Eye (tissue), 1 donor: ENCODE results near the gene CACNG6.
A peak's percentile ranks its signal among the peaks of the same experiment; 100 is the strongest.
"Not testable (repeated sequence)": the region's sequence is repeated elsewhere in the genome, so short reads cannot be mapped to it uniquely, and the experiment has no call there.

Experiments
- DNase-seq: peaks from one replicate; pipeline ENCODE4 v3.0.0-alpha.2; 2015

Gene CACNG6

DNA sequence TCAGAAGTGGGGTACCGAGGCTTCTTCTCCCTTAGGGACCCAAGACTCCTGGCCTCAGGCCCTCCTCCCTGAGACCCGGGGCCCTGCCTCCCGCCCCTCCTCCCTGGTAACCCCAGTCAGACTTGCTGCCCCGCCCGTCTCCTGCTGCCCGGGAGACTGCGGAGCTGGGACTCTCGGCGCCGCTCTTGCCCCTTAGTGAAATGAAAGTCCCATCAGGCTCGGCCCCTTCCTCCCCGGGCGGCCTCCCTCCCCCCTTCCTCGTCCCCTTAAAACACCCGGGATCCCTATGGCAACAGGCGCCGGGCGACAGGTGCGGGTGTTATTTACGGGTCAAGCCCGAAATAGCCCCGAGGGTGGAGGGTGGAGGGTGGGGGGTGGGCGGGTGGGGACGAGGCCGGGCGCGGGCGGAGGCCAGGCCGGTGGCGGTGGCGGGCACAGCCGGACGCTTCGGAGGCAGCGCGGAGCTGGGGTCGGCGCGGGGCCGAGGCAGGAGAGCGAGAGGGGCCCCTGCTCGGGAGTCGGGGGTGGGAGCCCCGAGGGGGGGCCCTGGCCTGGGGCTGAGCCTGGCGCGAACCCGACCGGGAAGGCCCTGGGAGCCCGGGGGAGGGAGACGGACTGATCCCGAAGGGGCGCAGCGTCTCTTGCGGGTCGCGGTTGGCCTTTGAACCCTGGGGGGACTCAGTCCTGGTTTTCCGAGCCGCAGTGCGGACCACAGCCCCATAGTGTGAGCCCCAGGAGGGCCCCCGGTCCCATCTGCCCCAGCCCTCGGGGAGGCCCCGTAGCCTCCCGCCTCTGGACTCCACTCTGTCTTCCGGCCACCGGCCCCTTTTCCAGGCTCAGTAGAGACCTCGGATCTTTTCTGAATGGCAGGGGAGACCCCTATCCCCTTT is at the start of gene CACNG6:
Gene CACNG6, plus strand, starts transcription at position 414 of the 890 bp plus-strand sequence. CDS start 1,241 bp downstream, outside the sequence.
- peak; percentile 80 for DNase-seq

- peak; percentile 69 for DNase-seq
Measured at GRCh38 chr19:53942001-53942786, 49.2 kb upstream of the CACNG6 start.

GRCh38 chr19:53944416-53944815 is 47.0 kb upstream of the CACNG6 start:
- DNase-seq = no peak

- no peak for DNase-seq
Measured at GRCh38 chr19:53944933-53945332, 46.5 kb upstream of the CACNG6 start.

GRCh38 chr19:53945441-53945840 is 46.0 kb upstream of the CACNG6 start:
- DNase-seq = no peak

DNA sequence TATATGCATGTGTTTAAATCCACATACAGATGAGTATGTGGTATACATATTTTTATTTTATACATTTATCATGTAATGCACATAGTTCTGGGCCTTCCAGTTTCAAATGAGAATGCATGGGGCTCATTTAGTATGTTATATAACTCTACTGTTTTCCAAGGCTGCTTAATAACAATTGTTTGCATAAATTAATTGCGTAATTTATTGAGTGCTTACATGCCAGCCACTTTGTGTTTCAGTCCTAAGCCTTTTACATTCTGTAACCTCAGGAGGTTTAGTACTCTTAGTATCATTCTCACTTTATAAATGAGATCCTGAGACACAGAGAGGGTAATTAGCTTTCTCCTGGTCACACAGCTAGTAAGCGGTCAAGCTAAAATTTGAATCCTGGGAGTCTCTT is 45.4 kb upstream of the CACNG6 start:
- no peak for DNase-seq

DNA sequence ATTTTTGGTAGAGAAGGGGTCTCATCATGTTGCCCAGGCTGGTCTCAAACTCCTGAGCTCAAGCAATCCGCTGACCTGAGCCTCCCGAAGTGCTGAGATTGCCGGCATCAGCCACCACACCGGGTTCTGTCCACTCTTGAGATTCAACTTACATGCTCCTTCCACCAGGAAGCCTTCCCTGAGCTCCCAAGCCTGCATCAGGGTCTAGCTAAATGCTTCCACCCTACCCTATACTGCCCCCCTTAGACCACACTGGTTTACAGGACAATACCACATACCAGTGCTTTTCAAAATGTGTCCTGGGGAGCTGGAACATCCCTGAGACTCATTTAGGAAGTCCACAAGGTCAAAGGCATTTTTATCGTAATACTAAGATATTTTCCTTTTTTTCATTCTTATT is 43.8 kb upstream of the CACNG6 start:
- DNase-seq = no peak

DNA sequence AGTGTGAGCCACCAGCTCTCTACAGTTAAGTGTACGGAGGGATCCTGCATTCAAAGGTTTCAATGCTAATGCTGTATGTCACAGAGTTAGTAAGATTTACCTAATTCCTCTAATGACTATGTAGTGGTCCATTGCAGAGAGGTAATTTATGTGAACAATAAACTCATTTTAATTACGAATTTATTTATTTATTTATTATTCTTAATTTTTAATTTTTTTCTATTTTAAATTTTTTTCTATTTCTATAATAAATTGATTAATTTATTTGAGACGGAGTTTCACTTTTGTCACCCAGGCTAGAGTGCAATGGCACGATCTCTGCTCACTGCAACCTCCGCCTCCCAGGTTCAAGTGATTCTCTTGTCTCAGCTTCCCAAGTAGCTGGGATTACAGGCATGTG is 42.8 kb upstream of the CACNG6 start:
- not testable (repeated sequence) for DNase-seq

DNA sequence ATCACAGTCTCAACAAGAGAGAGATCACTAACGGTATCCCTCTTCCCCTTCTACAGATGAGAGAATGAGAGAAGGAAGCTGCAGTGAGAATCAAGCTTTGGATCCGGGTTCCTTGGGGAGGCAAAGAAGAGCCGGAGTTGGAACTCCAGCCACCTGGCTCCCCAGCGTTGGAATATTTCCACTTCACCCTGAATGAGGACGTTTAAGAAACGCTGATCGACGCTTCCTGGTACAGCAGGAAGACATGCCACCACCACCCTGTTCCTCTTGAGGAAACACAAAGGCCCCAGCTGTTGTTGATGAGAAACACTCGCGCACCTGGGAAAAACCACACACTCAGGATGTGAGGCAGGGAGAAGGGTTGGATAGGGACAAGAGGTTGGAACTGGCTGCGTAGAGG is 40.0 kb upstream of the CACNG6 start:
- DNase-seq = no peak

- DNase-seq = no peak
Measured at GRCh38 chr19:53951947-53952346, 39.5 kb upstream of the CACNG6 start.

DNA sequence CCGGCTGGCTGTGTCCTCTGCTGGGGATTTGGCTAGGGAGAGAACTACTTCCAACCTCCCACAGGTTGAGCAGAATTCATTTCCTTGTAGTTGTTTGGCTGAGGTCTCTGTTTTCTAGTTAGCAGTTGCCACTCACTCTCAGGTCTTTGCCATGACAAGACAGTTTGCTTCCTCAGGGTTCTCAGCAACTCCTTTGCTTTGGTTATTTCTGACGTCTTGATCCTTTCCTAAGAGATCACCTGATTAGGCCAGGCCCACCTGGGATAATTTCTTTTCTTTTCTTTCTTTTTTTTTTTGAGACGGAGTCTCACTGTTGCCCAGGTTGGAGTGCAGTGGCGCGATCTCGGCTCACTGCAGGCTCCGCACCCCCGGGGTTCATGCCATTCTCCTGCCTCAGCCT is 38.1 kb upstream of the CACNG6 start:
- DNase-seq = no peak

- DNase-seq = no peak
Measured at GRCh38 chr19:53957448-53958167, 33.8 kb upstream of the CACNG6 start.

GRCh38 chr19:53958168-53958571 is 33.3 kb upstream of the CACNG6 start:
- DNase-seq = peak; percentile 65

DNA sequence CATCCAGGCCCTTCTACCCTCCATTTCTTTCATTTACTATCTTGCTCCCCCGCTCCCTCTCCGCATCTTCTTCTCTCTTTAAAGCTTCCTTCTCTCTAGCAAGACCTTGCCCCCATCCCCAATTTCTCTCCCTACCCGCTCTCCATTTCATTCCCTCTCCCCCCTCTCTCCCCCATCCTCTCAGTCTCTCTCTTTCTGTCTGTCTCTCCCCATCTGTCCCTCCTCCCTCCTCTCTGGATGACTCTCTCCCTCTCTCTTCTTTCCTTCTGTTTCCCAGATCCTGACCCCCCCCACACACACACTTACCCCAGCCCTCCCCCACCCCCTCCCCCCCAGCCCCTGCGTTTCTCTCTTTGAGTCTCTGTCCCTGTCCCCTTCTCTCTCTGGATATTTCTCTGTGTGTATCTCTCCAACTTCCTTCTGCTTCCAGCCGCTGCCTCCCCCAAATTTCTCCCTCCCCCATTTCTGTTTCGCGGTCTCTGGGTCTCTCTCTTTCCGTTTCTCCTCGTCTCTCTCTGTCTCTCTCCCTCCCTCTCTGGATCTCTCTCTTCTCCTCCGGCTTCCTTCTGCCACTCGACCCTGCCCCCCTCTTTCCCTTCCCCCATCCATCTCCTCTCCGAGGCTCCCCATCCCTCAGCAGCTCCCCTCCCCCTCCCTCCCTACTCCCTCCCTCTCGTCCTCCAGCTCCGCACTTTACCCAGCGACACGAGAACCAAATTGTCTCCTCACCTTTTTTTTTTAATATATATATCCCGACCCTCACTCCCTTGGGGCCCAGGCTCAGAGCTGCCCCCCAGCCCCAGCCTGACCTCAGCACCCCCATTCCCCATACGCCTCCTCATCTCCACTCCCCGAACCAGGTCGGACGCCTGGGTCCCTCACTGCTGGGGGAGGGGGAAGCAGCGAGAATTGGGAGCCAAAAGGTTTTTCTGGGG is 32.3 kb upstream of the CACNG6 start:
- peak; percentile 24 for DNase-seq

DNA sequence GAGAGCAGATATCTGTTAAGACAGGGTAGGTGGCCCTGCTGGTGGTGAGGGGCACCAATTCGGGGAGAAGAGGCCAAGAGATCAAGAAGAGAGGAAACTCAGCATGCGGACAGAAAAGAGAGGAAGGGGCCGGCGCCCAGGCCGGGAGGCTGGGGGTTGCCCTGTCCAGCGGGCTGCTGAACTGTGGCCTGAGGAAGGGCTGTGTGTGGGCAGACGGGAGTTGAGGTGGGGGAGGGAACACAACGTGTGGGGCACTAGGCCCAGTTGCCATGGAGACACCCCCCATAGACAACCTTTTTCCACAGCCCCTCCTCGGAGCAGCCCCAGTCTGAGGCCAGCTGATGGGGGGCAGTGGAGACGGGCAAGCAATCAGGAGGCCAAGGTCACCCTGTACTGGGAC is 31.2 kb upstream of the CACNG6 start:
- peak; percentile 18 for DNase-seq

GRCh38 chr19:53960886-53961285 is 30.6 kb upstream of the CACNG6 start:
- no peak for DNase-seq

- peak; percentile 13 for DNase-seq
Measured at GRCh38 chr19:53961523-53962356, 29.7 kb upstream of the CACNG6 start.

- DNase-seq = peak; percentile 21
Measured at GRCh38 chr19:53962887-53963431, 28.5 kb upstream of the CACNG6 start, which contains the start of gene CACNG8. Gene CACNG8 (plus strand): TSS chr19:53962937.

DNA sequence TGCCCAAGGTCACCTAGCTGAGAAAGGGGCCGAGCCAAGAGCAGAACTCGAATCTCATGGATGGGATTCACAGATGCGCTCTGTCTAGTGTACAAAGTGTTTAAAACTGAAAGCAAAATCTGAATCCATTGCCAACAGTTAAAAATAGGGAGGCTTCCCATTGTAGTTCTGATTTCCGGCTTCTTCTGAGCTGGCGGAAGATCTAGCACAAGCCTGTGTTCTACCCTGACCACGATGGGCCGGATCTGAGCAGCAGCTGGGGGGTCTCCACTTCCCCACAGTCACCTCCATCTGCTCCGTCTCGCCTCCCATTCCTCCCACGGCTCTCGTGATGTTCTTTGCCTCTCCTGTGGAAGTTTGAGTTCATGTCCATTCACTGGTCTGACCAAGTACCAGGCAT is 26.3 kb upstream of the CACNG6 start:
- DNase-seq = no peak

GRCh38 chr19:53966931-53967330 is 24.5 kb upstream of the CACNG6 start:
- DNase-seq = no peak

DNA sequence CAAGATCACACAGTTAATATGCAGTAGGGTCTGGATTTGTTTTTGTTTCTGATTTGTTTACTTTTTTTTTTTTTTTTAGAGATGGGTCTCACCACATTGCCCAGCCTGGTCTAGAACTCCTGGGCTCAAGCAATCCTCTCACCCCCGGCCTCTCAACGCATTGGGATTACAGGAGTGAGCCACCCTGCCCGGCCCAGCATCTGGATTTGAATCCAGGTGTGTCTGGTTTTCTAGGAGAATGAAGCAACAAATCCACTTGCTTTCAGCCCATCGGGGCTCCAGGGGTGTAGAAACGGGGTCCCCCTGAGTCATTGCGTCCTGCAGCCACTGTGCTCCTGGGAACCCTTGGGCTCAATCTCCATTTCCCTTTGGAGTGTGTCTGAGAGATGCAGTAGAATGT is 22.1 kb upstream of the CACNG6 start:
- no peak for DNase-seq
